ENCODE results near the gene CHST12. TPM values are rescaled to one million over a fixed set of nuclear protein-coding genes. Genes with fewer than 3 reads are reported as not detected.

Gene CHST12
- total RNA-seq, 1 donor from 2014 or later = 8.2 TPM

- DNase-seq (ENCODE audit: low spot score) = no peak
- no peak for ATAC-seq
Measured at GRCh38 chr7:2495418-2496299, 92.2 kb downstream of the CHST12 start.

- ATAC-seq (no peak), DNase-seq (ENCODE audit: low spot score) (no peak)
Measured at GRCh38 chr7:2496375-2496774, 93.0 kb downstream of the CHST12 start.

DNA sequence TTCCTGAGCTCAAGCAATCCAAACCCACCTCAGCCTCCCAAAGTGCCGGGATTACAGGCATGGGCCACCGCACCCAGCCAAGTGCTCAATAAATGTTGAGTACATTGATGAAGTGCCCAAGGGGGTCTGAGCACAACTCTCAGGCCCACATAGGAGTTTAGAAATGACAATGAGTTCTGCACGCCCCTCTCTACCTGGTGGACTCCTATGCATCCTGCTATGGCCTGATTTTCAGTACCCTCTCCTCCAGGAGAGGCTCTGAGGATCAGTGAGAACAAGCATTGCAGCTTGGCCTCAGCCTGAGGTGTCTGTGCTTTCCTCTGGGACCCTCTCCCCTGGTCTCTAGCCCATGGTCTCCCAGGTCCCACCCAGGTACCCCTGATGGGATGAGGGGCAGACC lies 93.7 kb downstream of the CHST12 start:
- DNase-seq (ENCODE audit: low spot score) (no peak), ATAC-seq (no peak)

- DNase-seq (ENCODE audit: low spot score) = no peak
- ATAC-seq = no peak
Measured at GRCh38 chr7:2497500-2498336, 94.3 kb downstream of the CHST12 start.

Other genes with a start within 250 kb of the CHST12 start
- gene MAD1L1, start 170.7 kb upstream of the CHST12 start, total RNA-seq = 24.9 TPM
- 12.2 TPM for gene MRM2, start 161.4 kb upstream of the CHST12 start, total RNA-seq
- 2.2 TPM for gene NUDT1, start 161.4 kb upstream of the CHST12 start, total RNA-seq
- 12.2 TPM for gene SNX8, start 89.2 kb upstream of the CHST12 start, total RNA-seq
- gene EIF3B, start 48.8 kb upstream of the CHST12 start, total RNA-seq = 62.6 TPM
- not detected for gene GRIFIN, start 72.8 kb downstream of the CHST12 start, total RNA-seq
- 1.2 TPM for gene LFNG, start 116.2 kb downstream of the CHST12 start, total RNA-seq
- 15.6 TPM for gene BRAT1, start 151.9 kb downstream of the CHST12 start, total RNA-seq
- 5.7 TPM for gene IQCE, start 155.4 kb downstream of the CHST12 start, total RNA-seq
- 15.5 TPM for gene TTYH3, start 228.4 kb downstream of the CHST12 start, total RNA-seq